CD4-positive, alpha-beta T cell treated with Interleukin-2 at 100 ng/mL for 4 hours (primary cell): ENCODE results near the gene KISS1.

Experiments
- DNase-seq: peaks from one replicate; pipeline ENCODE4 v3.0.0-alpha.2; 2020; ENCODE audit warnings: low spot score

KISS1 gene

GRCh38 chr1:204217648-204218000, 21.3 kb upstream of the KISS1 start:
- DNase-seq: no peak

DNA sequence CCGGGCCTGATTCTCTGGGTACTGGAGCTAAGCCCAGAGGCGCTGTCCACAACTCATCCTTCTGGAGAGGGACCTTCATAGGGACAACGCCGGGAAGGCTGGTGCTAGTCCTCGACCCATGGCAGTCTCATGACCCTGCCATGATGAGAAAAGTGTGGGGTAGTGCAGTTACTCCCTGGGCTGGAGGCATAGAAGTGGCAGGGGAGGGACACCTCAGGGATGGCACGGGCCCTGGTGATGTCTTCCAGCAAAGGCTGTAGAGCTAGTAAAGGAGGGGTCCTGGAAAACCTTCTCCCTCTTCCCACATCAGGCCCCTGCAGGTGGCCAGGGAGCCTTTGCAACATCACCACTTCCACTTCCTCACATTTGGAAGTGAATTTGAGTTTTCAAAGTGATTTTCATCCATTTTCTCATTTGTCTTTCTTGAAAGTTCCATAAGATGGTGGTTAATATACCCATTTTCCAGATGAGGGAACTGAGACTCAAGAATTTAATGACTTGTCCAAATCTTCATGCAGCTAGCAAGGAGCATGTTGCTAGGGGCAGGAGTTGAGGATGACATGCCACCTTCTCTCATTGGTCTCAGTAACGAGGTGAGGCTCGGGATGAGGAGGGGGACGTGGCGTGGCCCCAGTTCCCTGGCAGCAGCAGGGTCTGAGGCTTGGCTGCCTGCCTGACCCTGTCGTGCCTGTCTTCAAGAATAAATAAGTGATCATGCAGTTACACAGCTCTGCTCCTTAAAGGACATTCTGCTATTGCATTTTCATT, 20.8 kb upstream of the KISS1 start:
- no peak for DNase-seq

DNA sequence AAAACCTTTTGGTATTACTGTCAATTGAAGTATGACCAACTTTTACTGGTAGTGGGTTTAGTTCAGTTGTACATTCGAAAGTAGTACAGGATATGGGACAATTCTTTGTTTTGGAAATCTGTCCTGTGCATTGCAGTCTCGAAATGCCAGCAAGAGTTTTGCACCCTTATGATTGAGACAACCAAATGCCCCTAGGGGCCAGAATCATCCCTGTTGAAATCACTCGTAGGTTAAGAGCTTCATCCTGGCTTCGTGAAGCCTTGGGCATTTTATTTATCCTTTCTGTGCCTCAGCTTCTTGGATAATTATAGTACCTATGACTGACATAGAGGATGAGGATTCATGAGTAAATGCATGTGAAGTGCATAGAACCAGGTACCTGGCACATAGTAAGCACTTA, 19.9 kb upstream of the KISS1 start:
- DNase-seq: no peak

DNA sequence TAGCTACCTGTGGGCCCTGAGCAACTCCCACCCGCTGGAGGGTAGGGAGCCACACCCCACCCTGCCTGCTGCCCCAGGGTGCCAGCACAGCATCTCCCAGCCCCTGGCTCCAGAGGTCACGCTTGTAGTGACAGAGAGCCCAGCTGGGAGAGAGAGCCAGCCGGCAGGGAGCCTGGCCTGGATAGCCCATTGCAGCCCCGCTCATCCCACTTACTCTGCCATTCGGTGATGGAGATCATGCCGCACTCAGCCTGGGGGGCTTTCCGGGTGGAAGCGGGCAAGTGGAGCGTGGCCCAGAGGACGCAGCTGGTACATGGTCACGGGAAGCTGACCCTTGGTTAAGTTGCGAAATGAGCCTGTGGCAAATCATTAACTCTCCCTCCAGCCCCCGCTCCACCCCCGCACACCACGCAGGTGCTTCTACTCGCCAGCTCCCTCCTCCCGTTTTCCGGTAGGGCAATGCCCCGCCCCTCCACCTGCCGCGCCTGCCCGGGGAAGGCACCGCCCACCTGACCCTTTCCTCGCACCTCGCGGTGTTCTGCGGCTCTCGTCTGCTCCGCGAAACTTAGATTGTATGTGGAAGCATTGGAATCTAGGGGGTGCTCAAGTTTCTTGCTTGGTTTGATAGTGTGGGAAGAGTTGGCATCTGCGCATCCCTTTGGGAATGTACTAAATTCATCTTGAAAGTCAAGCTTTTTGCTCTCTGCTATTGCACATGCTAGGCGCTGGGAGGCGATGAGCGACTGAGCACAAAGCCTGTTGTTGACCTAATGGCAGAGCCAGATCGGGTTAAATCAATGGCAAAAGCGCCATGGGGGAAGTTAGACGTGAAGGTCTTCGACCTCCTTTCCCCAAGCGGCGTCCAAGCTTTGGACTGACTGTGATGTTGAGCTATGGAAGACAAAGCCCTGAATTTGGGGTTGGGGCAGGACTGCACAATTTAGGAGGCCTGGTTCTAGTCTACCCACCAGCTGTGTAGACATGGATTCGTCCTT, 17.7 kb upstream of the KISS1 start, which contains the start of gene GOLT1A:
Gene GOLT1A, minus strand, starts transcription at position 321 of the 995 bp plus-strand sequence. Its CDS starts 82 bp downstream, at position 239.
- DNase-seq: peak; percentile 7

DNA sequence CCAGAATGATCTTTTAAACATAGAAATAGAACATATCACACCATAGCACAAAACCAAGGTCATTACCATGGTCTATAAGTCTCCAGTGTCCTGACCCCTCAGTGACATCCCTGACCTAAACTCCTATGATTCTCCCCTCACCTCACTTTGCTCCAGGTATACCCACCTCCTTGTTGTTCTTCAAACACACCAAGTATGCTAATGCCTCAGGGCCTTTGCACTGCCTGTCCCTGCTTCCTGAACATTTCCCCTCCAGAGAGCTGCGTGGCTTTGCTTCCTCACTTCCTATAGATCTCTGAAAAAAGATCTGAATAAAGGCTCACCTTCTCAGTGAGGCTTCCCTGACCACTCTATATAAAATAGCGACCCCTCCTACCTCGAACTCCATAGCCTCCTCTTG, 16.4 kb upstream of the KISS1 start:
- no peak for DNase-seq

DNA sequence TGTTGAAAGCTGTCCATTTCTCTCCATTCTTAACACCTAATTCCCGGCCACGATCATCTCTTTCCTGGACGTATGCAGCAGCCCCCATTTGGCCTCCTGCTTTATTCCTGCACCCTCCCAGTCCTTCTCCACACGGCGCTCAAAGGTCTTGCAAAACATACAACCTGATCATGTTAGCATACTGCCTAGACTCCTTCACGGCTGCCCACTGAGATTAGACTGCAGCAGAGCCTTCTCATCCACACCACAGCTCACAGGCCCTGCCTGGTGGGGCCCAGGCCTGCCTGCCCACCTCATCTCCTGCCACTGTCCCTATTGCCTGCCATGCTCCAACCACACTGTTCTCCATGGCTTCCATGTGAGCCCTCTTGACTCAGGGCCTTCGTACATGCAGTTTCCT, 14.8 kb upstream of the KISS1 start:
- no peak for DNase-seq

DNA sequence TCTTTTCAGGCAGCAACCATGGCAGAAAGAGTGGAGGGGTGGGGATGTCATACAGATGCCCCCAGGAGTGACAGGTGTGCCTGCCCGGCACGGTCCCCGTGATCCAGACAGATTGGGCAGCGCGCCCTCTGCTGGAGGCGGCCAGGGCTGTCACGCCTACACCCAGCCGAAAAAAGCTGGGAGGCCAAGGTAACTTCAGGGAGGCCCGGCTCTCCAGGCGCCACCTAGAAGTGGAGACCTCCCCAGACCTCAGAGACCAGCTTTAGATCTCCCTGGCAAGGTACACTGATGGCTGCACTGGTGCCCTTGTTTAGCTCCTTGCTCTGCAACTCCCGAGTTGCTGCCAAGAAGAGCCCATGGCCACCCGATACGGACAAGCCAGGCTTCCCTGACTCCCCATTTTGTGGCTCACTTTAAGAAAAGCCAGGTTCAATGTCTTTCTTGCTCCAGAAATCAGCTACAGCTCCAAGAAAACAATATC, 10.9 kb upstream of the KISS1 start:
- peak; percentile 62 for DNase-seq

- DNase-seq: no peak
These were observed 9.8 kb upstream of the KISS1 start for GRCh38 chr1:204206121-204206520.

DNA sequence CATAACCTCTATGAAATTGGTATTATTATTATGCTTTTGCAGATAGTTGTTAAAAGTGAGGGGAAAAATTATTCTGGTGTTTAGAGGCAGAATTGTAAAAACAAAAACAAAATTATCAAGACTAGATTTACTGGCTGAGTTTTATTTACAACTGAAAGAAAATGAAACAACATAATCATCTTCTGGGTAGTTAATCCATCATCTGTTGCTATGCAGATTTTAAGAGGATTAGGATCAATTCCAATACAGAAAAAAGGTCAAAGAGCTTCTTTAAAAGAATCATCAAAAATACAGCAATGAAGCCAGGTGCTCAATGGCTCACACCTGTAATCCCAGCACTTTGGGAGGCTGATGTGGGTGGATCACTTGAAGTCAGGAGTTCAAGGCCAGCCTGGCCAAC, 9.2 kb upstream of the KISS1 start:
- DNase-seq: no peak

DNA sequence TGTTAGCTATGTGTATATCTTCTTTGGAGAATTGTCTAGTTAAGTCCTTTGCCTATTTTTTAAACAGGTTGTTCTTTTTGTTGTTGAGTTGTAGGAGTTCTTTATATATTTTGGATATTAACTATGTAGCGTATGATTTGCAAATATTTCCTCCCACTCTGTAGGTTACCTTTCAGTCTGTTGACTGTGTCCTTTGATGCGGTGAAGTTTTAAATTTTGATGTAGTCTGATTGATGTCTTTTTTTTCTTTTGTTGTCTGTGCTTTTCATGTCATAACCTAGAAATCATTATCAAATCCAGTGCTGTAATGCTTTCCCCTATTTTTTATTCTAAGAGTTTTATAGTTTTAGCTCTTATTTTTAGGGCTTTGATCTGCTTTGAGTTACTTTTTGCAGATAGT, 8.7 kb upstream of the KISS1 start:
- DNase-seq: no peak

GRCh38 chr1:204203206-204203767, 7.0 kb upstream of the KISS1 start:
- DNase-seq: no peak

DNA sequence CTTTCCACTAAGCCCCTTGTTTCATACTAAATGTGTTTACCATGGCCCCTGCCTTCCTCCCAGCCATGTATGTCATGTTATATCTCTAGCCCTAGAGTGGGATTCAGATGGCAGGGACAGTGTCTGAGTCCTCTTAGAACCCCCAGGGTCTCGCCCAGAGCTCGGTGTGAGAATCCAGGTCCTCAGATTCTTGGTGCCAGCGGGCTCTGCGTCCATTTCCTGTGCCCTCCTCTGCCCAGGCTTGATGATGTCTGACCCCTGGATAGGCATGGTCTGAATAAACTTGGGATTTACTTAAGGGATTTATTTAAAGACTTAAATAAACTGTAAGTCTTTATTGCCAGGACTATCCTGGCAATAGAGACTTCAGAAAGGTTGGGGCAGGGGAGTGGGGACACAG, 6.2 kb upstream of the KISS1 start:
- no peak for DNase-seq

DNA sequence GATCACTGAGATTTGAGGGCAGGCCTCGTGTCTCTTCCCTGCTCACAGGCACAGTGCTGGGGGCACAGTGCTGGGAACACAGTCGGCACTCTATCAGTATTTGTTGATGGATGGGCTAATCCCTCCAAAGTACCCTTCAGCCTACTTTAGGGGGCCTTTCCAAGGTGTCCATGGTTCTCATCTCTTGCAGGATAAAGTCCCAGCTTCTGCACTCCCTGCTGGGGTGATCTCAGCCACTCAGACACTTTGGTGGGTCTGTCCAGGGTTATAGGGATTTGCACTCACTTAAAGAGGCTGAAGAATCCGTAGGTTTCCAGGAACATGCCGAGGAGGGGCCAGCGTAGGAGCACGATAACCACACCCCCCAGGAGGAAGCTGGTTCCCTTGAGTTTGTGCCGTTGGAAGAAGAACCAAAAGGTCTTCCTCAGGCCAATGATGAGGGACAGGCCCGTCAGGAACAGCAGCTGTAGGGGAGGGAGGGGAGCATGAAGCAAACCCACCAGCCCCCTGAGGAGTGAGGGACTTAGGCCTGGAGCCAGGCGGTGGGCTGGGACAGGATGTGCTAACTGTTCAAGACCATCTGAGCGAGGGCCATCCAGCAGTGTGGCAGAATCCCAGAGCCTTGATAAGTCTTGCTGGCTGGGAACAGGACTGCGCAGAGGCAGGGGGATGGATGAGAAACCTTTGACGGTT, 5.2 kb upstream of the KISS1 start:
- DNase-seq: no peak

- DNase-seq: no peak
These were observed 3.3 kb upstream of the KISS1 start for GRCh38 chr1:204199579-204199978.

DNA sequence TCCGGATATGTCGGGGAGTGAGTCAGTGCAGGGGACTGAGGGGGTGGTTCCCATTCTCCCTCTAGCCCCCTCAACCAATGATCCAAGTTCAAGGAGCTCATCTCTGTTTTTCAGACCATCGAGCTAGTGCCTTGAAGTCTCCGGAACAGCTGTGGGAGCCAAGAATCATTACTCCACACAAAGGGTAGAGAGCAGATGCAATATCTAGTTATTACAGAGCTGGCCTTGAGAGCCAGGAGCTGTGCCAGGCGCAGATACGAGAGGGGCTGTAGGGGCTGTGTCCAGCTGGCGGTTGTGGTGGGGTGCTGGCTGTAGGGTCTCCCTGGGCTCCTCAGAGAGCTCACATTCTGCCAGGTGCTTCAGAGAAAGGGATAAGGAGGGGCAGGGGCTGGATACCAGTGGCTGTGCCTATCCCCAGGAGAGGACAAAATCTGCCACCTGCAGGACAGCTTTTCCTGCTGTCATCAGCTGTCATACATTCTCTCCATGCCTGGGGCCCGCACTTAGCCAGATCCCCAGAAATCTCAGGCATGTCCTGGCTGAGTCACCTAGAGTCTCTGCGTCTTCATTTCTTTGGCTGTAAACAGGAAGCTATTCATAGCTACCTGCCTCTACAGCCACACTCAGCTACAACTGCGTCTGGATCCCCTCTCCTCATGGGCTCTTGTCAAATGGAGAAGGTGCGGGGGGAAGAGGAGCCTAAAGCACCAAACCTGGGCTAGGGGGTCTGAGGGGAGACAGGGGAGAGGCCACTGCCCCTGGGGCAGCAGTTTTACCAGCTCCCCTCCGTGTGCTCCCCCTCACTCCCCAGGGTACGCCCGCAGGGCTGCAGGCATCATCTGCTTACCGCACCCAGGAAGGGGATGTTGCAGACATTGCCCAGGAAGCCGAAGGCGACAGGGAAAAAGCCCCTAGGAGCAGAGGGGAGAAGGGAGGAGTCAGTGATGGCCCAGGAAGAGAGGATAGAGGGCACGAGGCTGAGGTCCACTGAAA, 2.4 kb upstream of the KISS1 start:
- DNase-seq: no peak

DNA sequence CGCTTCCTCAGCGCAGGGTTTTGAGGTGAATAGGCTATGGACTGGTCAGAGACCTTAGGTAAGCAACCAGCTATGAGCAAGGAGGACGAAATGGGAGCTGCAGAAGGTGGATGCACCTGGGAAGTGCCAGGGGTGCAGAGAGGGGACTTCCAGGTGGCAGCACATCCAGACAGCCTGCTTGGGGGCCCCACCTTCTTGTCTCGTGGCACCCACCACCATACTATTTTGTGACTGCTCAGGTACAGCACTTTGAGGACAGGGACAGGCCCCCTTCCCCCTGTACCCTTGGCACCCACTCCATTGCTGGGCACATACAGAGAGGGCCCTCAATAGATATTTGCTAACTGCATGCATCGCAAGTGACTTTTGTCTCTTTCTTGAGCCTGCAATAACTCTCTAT, 777 bp upstream of the KISS1 start:
- no peak for DNase-seq

GRCh38 chr1:204194771-204195170, 1.5 kb downstream of the KISS1 start:
- DNase-seq: no peak

- DNase-seq: no peak
These were observed 2.2 kb downstream of the KISS1 start for GRCh38 chr1:204194080-204194479.

DNA sequence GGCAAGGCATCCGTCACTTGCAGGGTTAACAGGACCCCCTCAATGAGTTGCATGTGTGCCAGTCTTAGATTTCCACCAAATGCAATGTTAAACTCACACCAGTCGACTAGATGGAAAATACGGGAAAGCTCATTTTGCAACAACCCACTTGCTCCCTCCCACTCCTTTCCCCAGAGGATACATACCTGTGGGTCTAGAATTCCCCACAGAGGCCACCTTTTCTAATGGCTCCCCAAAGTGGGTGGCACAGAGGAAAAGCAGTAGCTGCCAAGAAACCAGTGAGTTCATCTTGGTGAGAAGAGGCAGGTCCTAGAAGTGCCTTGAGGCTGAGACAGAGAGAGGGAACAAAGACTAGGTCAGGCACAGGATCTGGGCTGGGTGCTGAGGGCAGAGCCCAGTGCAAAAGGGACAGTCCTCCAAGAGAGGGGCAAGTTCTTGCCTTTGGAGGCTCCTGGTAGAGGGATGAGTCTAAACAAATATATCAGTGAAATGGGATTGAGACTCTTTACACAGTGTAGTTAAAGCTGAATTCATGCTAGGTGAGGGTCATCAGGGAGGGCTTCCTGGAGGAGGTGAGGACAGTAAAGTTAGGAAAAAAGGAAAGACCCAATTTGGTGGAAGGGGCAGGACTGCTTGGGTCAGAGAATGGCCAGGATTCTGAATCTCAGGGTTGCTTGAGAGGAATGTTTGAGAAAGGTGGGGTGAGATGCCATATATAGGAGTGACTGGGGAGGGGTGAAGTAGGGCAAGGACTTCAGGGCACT, 3.5 kb downstream of the KISS1 start:
- DNase-seq: no peak

- no peak for DNase-seq
These were observed 4.2 kb downstream of the KISS1 start for GRCh38 chr1:204192046-204192445.
